ENCODE data around the gene ZNF839.
A peak's percentile ranks its signal among the peaks of the same experiment; 100 is the strongest.

ZNF839 gene

GRCh38 chr14:102279282-102279681, 40.3 kb upstream of the ZNF839 start:
- Histone ChIP-seq H3K4me1 (ENCODE audit: insufficient read depth, poor library complexity, severe bottlenecking) (peaks cover 58% of the 10 kb centered on the region), H3K9me3 (ENCODE audit: severe bottlenecking) (no peaks in the 10 kb centered on the region), H3K27ac (ENCODE audit: poor library complexity, severe bottlenecking) (peak overlapping the region; percentile 100), H3K27me3 (ENCODE audit: insufficient read depth, poor library complexity, severe bottlenecking) (no peaks in the 10 kb centered on the region), H3K36me3 (ENCODE audit: low read depth) (peaks cover 38% of the 10 kb centered on the region), H3K4me3 (ENCODE audit: severe bottlenecking) (no peak overlapping the region)
- no peak for ATAC-seq (ENCODE audit: low read depth)
- no peak for DNase-seq (ENCODE audit: low spot score)
- TF ChIP-seq, protein P1, sequence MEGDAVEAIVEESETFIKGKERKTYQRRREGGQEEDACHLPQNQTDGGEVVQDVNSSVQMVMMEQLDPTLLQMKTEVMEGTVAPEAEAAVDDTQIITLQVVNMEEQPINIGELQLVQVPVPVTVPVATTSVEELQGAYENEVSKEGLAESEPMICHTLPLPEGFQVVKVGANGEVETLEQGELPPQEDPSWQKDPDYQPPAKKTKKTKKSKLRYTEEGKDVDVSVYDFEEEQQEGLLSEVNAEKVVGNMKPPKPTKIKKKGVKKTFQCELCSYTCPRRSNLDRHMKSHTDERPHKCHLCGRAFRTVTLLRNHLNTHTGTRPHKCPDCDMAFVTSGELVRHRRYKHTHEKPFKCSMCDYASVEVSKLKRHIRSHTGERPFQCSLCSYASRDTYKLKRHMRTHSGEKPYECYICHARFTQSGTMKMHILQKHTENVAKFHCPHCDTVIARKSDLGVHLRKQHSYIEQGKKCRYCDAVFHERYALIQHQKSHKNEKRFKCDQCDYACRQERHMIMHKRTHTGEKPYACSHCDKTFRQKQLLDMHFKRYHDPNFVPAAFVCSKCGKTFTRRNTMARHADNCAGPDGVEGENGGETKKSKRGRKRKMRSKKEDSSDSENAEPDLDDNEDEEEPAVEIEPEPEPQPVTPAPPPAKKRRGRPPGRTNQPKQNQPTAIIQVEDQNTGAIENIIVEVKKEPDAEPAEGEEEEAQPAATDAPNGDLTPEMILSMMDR (IDR thresholded peaks at IDR 0.05; ENCODE audit: poor library complexity, severe bottlenecking) = no peak

DNA sequence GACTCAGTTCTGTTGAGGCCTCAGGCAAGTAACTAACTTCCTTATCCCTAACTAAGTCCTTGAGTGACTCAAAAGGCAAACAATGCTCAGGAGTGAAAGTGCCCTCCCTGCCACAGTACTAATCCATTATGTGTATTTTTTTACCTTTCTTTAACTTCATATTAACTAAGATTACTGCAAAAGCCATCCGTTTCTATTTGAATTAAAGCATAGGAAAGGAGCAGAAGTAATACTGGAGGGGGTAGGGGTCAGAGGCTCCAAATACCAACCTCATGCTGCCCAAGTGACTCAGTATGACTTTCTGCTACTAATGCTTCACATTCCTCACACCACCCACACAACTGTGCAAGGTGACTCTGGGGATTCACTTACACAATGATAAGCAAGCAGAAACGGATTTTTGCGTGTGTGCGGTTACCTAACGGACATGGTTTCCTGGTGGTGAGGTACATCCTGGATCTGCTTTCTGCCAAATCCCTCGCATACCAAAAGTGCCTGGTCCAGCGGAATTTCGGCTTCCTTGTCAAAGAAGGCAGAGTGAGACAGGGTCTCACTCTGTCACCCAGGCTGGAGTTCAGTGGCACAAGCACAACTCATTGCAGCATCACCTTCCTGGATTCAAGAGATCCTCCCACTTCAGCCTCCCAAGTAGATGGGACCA, 39.7 kb upstream of the ZNF839 start:
- DNase-seq (ENCODE audit: low spot score) = peak; percentile 98

DNA sequence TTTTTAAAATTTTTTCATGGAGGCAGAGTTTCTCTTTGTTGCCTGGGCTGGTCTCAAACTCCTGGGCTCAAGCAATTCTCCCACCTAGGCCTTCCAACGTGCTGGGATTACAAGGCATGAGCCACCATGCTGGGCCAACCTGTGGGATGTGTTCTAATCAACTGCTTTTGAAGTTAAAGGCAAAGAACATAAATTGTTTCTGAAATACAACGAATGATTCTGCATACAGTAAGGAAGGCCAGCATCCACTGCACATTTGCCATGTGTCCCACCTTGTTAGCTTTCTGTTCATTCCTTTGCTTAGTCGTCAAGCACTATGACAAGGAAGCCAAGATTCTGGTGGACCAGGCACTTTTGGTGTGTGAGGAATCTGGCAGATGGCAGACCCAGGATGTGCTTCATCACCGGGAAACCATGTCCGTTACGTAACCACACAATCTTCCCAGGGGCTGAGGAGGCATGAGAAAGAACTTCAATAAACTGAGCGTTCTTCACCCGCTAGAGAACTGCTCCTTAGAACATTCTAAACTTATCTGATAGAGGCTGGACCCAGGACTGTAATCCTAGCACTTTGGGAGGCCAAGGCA, 39.1 kb upstream of the ZNF839 start:
- peaks cover 35% of the 10 kb centered on the region for H3K36me3 ChIP-seq (ENCODE audit: low read depth)

More for the DNA sequence above, 39.7 kb upstream of the ZNF839 start:
- H3K36me3 ChIP-seq (ENCODE audit: low read depth) = peaks cover 38% of the 10 kb centered on the region
- TF ChIP-seq, protein P1 (IDR thresholded peaks at IDR 0.05; ENCODE audit: poor library complexity, severe bottlenecking) = no peak
- no peaks in the 10 kb centered on the region for H3K9me3 ChIP-seq (ENCODE audit: severe bottlenecking)
- peaks cover 58% of the 10 kb centered on the region for H3K4me1 ChIP-seq (ENCODE audit: insufficient read depth, poor library complexity, severe bottlenecking)
- ATAC-seq (ENCODE audit: low read depth) = peak; percentile 92
- no peak overlapping the region for H3K4me3 ChIP-seq (ENCODE audit: severe bottlenecking)
- H3K27me3 ChIP-seq (ENCODE audit: insufficient read depth, poor library complexity, severe bottlenecking) = no peaks in the 10 kb centered on the region
- H3K27ac ChIP-seq (ENCODE audit: poor library complexity, severe bottlenecking) = peak overlapping the region; percentile 100

DNA sequence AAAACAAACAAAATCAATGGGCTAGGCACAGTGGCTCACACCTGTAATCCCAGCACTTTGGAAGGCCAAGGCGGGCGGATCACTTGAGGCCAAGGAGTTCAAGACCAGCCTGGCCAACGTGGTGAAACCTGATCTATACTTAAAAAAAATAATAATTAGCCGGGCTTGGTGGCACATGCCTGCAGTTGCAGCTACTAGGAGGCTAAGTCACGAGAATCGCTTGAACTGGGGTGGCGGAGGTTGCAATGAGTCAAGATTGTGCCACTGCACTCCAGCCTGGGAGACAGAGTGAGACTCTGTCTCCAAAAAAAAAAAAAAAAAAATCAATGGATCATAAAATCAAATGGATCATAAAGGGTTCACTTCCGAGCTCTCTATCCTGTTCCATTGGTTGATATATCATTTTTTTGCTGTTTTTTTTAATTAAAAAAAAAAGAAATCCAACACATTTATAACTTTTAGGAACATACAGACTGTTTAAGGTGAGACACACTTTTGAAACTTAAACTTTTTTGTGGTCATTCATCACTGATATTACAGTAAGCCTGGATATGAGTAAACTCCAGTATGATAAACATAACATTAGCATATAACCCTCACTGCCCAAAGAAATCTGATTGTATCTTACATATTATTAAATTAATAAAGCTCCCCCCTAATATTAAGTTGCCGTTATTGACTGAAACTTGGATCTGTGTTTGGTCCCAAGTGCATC, 36.6 kb upstream of the ZNF839 start:
- Histone ChIP-seq H3K27me3 (ENCODE audit: insufficient read depth, poor library complexity, severe bottlenecking) (no peaks in the 10 kb centered on the region), H3K9me3 (ENCODE audit: severe bottlenecking) (no peaks in the 10 kb centered on the region), H3K4me3 (ENCODE audit: severe bottlenecking) (no peak overlapping the region), H3K4me1 (ENCODE audit: insufficient read depth, poor library complexity, severe bottlenecking) (peaks cover 49% of the 10 kb centered on the region), H3K27ac (ENCODE audit: poor library complexity, severe bottlenecking) (peak overlapping the region; percentile 100), H3K36me3 (ENCODE audit: low read depth) (peaks cover 28% of the 10 kb centered on the region)
- no peak for DNase-seq (ENCODE audit: low spot score)
- TF ChIP-seq, protein P1 (IDR thresholded peaks at IDR 0.05; ENCODE audit: poor library complexity, severe bottlenecking) = no peak
- no peak for ATAC-seq (ENCODE audit: low read depth)

More for the DNA sequence above, 39.1 kb upstream of the ZNF839 start:
- peak overlapping the region; percentile 100 for H3K27ac ChIP-seq (ENCODE audit: poor library complexity, severe bottlenecking)
- H3K9me3 ChIP-seq (ENCODE audit: severe bottlenecking) = no peaks in the 10 kb centered on the region
- H3K27me3 ChIP-seq (ENCODE audit: insufficient read depth, poor library complexity, severe bottlenecking) = no peaks in the 10 kb centered on the region
- peak; percentile 92 for DNase-seq (ENCODE audit: low spot score)
- H3K4me3 ChIP-seq (ENCODE audit: severe bottlenecking) = no peak overlapping the region
- TF ChIP-seq, protein P1 (IDR thresholded peaks at IDR 0.05; ENCODE audit: poor library complexity, severe bottlenecking) = no peak
- H3K4me1 ChIP-seq (ENCODE audit: insufficient read depth, poor library complexity, severe bottlenecking) = peaks cover 58% of the 10 kb centered on the region
- ATAC-seq (ENCODE audit: low read depth) = peak; percentile 65
